ENCODE measurements around the gene HPS6. TPM values are rescaled to one million over a fixed set of nuclear protein-coding genes. Genes with fewer than 3 reads are reported as not detected.

Gene HPS6
- total RNA-seq, 1 experiment from 2014 or later, result 18.7 TPM

GRCh38 chr10:102038410-102038809 is 26.7 kb upstream of the HPS6 start:
- Mint-ChIP-seq H3K4me1 (no peaks in the 10 kb centered on the region), H3K27me3 (ENCODE audit: low read depth) (no peaks in the 10 kb centered on the region), H3K27ac (no peak overlapping the region), H3K36me3 (ENCODE audit: insufficient read depth in 1 of 3, low read depth in 3 of 3) (peaks cover 35 to 50% (median 44%) of the 10 kb centered on the region in 3 experiments), H3K9me3 (peaks cover 4 to 13% of the 10 kb centered on the region in 2 experiments; a peak in 3 of 5 replicates), H3K4me3 (no peak overlapping the region)
- H4K5ac ChIP-seq (ENCODE audit: insufficient read length, low read depth, low read length), result no peak overlapping the region
- no peaks in the 10 kb centered on the region for H3K23me2 ChIP-seq (ENCODE audit: insufficient read length, low read depth, low read length, poor library complexity, severe bottlenecking)
- H2AK5ac ChIP-seq (ENCODE audit: insufficient read length, low read length), result no peak overlapping the region
- H4K20me1 ChIP-seq (ENCODE audit: control insufficient read depth, insufficient read depth, insufficient read length), result no peaks in the 10 kb centered on the region
- H3K79me2 ChIP-seq (ENCODE audit: insufficient read depth, low read length), result no peaks in the 10 kb centered on the region
- no peak overlapping the region for H2BK120ac ChIP-seq (ENCODE audit: low read depth, low read length, poor library complexity, severe bottlenecking)
- no peak overlapping the region for H2BK12ac ChIP-seq (ENCODE audit: insufficient read length, low read depth, low read length)
- no peak overlapping the region for H2BK15ac ChIP-seq (ENCODE audit: low read depth, low read length)
- H3K27me3 ChIP-seq (ENCODE audit: insufficient read depth, low read length), result no peaks in the 10 kb centered on the region
- no peak overlapping the region for H2AFZ ChIP-seq (ENCODE audit: low read length)
- H2BK20ac ChIP-seq (ENCODE audit: low read depth, low read length, poor library complexity, severe bottlenecking), result no peak overlapping the region
- H4K91ac ChIP-seq (ENCODE audit: insufficient read length, low read depth, low read length), result no peak overlapping the region
- no peak for DNase-seq
- no peak overlapping the region for H3K23ac ChIP-seq (ENCODE audit: insufficient read length, low read depth, low read length)
- H3K4me1 ChIP-seq (ENCODE audit: insufficient read depth, low read length), result no peaks in the 10 kb centered on the region
- H3K14ac ChIP-seq (ENCODE audit: insufficient read depth, low read length), result no peak overlapping the region
- H4K8ac ChIP-seq (replicated peaks; ENCODE audit: insufficient read length, low read depth, low read length), result no peak overlapping the region
- no peaks in the 10 kb centered on the region for H3K9me3 ChIP-seq (ENCODE audit: control insufficient read depth, low read depth, low read length)
- H3K4me2 ChIP-seq (ENCODE audit: insufficient read depth, insufficient read length, low read length), result no peak overlapping the region
- H3K79me1 ChIP-seq (ENCODE audit: insufficient read depth, low read depth, low read length, poor library complexity, severe bottlenecking), result no peaks in the 10 kb centered on the region
- no peak overlapping the region for H3K9ac ChIP-seq (ENCODE audit: extremely low read depth, insufficient read length, low read length)
- H2BK5ac ChIP-seq (ENCODE audit: insufficient read length, low read length), result no peak overlapping the region
- TF ChIP-seq, protein P1, sequence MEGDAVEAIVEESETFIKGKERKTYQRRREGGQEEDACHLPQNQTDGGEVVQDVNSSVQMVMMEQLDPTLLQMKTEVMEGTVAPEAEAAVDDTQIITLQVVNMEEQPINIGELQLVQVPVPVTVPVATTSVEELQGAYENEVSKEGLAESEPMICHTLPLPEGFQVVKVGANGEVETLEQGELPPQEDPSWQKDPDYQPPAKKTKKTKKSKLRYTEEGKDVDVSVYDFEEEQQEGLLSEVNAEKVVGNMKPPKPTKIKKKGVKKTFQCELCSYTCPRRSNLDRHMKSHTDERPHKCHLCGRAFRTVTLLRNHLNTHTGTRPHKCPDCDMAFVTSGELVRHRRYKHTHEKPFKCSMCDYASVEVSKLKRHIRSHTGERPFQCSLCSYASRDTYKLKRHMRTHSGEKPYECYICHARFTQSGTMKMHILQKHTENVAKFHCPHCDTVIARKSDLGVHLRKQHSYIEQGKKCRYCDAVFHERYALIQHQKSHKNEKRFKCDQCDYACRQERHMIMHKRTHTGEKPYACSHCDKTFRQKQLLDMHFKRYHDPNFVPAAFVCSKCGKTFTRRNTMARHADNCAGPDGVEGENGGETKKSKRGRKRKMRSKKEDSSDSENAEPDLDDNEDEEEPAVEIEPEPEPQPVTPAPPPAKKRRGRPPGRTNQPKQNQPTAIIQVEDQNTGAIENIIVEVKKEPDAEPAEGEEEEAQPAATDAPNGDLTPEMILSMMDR (conservative IDR thresholded peaks at IDR 0.05), result no peak
- H3K56ac ChIP-seq (ENCODE audit: insufficient read length, low read depth, low read length), result no peak overlapping the region
- H3K18ac ChIP-seq (ENCODE audit: insufficient read length, low read depth, low read length), result no peak overlapping the region
- H3K4ac ChIP-seq (ENCODE audit: low read depth, low read length), result no peak overlapping the region
- no peak overlapping the region for H3T11ph ChIP-seq (ENCODE audit: low read length)
- no peak overlapping the region for H3K27ac ChIP-seq (ENCODE audit: insufficient read length, low read depth, low read length)
